Ovary (tissue), 3 donors: ENCODE results near the gene PIM2.

Source experiments
- CTCF ChIP-seq, 3 donors: fragments of 450-650 bp in 2 of 3; fragments of 200-600 bp in 1 of 3; IDR thresholded peaks; one replicate each; pipeline versions ENCODE4 v1.5.1 to v1.8.0; 2016 to 2022; ENCODE audit warnings: antibody characterized with exemption in 3 of 3, mild to moderate bottlenecking in 1 of 3
- POLR2A ChIP-seq: fragments of 450-650 bp; IDR thresholded peaks from one replicate; pipeline ENCODE4 v1.6.1; 2017; ENCODE audit warnings: antibody characterized with exemption, mild to moderate bottlenecking, moderate library complexity
- donor health status: DM: no; HTN: no; CAD: no.

- TF ChIP-seq POLR2A (no peak), CTCF (IDR thresholded peaks at IDR 0.05) (no peak)
Measured at GRCh38 chrX:48893556-48894348, 25.1 kb downstream of the PIM2 start.
